Putamen (tissue), 1 donor: ENCODE measurements around the gene AHSG.

Experiments used
- DNase-seq: peaks from one replicate; pipeline ENCODE4 v3.0.0-alpha.2; 2016; ENCODE audit warnings: low spot score

Gene AHSG

GRCh38 chr3:186593862-186594261 is 19.0 kb upstream of the AHSG start:
- no peak for DNase-seq

- no peak for DNase-seq
Observed at GRCh38 chr3:186594591-186595113, 18.2 kb upstream of the AHSG start.

GRCh38 chr3:186596568-186597287 is 16.1 kb upstream of the AHSG start:
- DNase-seq: no peak

- no peak for DNase-seq
Observed at GRCh38 chr3:186598108-186598784, 14.6 kb upstream of the AHSG start.

GRCh38 chr3:186598794-186599141 is 14.1 kb upstream of the AHSG start:
- no peak for DNase-seq

GRCh38 chr3:186599142-186599784 is 13.6 kb upstream of the AHSG start:
- DNase-seq: no peak

- no peak for DNase-seq
Observed at GRCh38 chr3:186599785-186600166, 13.1 kb upstream of the AHSG start.

GRCh38 chr3:186600896-186601295 is 12.0 kb upstream of the AHSG start:
- no peak for DNase-seq

GRCh38 chr3:186603159-186603558 is 9.7 kb upstream of the AHSG start:
- no peak for DNase-seq

GRCh38 chr3:186605078-186605477 is 7.8 kb upstream of the AHSG start:
- DNase-seq: no peak

GRCh38 chr3:186605561-186606545 is 7.0 kb upstream of the AHSG start:
- DNase-seq: no peak

- DNase-seq: no peak
Observed at GRCh38 chr3:186608624-186609215, 4.1 kb upstream of the AHSG start.

- DNase-seq: no peak
Observed at GRCh38 chr3:186609247-186609868, 3.5 kb upstream of the AHSG start.

- no peak for DNase-seq
Observed at GRCh38 chr3:186612065-186612464, 795 bp upstream of the AHSG start.

GRCh38 chr3:186613637-186614265 is 891 bp downstream of the AHSG start:
- DNase-seq: no peak

- no peak for DNase-seq
Observed at GRCh38 chr3:186614266-186614596, 1.4 kb downstream of the AHSG start.

- peak; percentile 73 for DNase-seq
Observed at GRCh38 chr3:186614597-186615483, 2.0 kb downstream of the AHSG start.

GRCh38 chr3:186616299-186616617 is 3.4 kb downstream of the AHSG start:
- no peak for DNase-seq

- peak; percentile 66 for DNase-seq
Observed at GRCh38 chr3:186617036-186617946, 4.4 kb downstream of the AHSG start.
